ENCODE results near the gene MINDY1. TPM values are rescaled to one million over a fixed set of nuclear protein-coding genes. Genes with fewer than 3 reads are reported as not detected.

The MINDY1 gene
- total RNA-seq, 4 donors from 2014 or later: 45.5 to 63.2 (median 49.5) TPM

DNA sequence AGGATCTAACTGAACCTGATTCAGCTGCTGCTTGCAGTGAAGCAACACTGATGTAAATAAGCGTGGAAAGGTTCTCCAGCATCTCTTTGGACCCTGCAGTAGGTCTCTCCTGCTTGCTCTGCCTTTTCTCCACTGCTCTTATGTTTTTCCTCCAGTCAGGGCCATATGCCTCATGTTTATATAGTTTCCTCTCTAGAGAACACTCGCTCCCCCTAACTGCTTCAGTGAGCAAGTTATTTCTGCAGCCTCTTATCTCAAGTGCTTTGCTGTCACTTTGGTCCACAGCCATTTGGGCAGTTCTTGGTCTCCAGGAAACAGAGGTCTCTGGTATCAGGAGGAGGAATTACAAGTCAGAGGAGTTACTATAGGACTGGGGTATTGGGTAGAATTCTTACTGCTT, 6.8 kb upstream of the MINDY1 start:
- WGBS, 2 donors: 25 to 48% methylated on average over 2 of the region's 2 CpGs
- peak overlapping the region; percentile 49 to 91 (median 74) for H3K27ac ChIP-seq
- no peak for DNase-seq (ENCODE audit: low spot score in 2 of 2)

DNA sequence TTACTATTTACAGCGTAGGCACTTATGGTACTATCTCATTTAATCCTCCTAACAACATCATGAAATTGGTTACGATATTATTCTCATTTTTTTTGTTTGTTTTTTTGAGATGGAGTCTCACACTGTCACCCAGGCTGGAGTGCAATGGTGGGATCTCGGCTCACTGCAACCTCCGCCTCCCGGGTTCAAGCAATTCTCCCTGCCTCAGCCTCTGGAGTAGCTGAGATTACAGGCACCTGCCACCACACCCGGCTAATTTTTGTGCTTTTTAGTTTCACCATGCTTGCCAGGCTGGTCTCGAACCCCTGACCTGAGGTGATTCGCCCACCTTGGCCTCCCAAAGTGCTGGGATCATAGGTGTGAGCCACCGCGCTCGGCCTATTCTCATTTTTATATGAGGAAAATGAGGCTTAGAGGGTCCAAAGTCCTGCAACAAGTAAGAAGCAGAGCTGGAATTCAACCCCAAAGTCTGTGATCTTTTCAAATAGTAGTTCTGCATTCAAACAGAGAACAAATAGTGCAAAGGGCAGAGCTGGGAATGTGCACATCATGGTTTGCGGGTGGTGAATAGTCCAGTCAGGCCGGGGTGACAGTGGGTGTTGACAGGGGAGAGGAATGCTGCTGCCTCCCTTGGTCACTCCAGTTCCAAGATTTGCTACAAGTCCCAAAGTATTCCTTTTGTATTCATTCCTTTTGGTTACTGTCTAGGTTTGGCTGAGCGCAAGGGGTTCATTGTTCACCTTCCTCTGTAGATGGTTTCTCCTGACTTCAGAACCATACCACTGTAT, 6.2 kb upstream of the MINDY1 start:
- Histone ChIP-seq H3K9me3 (no peaks in the 10 kb centered on the region), H3K4me3 (no peak overlapping the region), H3K27ac (peak overlapping the region; percentile 49 to 91 (median 74)), H3K4me1 (peaks cover 0 to 53% (median 29%) of the 10 kb centered on the region in 4 donors), H3K27me3 (no peaks in the 10 kb centered on the region), H3K36me3 (peaks cover 0 to 6% (median 0%) of the 10 kb centered on the region in 3 donors)
- WGBS, 2 donors: 69 to 71% methylated on average over 14 of the region's 14 CpGs
- TF ChIP-seq POLR2A (IDR thresholded peaks at IDR 0.05): peak in 1 of 2 donors; percentile 28
- no peak for TF ChIP-seq EP300 (IDR thresholded peaks at IDR 0.05)
- DNase-seq (ENCODE audit: low spot score in 2 of 2): no peak

More for the DNA sequence above, 6.8 kb upstream of the MINDY1 start:
- Histone ChIP-seq H3K4me1 (peaks cover 0 to 51% (median 27%) of the 10 kb centered on the region in 4 donors), H3K36me3 (peaks cover 0 to 13% (median 0%) of the 10 kb centered on the region in 3 donors), H3K9me3 (no peaks in the 10 kb centered on the region), H3K4me3 (no peak overlapping the region), H3K27me3 (no peaks in the 10 kb centered on the region)
- TF ChIP-seq POLR2A (IDR thresholded peaks at IDR 0.05): no peak
- TF ChIP-seq EP300 (IDR thresholded peaks at IDR 0.05): no peak
- TF ChIP-seq, protein P1, sequence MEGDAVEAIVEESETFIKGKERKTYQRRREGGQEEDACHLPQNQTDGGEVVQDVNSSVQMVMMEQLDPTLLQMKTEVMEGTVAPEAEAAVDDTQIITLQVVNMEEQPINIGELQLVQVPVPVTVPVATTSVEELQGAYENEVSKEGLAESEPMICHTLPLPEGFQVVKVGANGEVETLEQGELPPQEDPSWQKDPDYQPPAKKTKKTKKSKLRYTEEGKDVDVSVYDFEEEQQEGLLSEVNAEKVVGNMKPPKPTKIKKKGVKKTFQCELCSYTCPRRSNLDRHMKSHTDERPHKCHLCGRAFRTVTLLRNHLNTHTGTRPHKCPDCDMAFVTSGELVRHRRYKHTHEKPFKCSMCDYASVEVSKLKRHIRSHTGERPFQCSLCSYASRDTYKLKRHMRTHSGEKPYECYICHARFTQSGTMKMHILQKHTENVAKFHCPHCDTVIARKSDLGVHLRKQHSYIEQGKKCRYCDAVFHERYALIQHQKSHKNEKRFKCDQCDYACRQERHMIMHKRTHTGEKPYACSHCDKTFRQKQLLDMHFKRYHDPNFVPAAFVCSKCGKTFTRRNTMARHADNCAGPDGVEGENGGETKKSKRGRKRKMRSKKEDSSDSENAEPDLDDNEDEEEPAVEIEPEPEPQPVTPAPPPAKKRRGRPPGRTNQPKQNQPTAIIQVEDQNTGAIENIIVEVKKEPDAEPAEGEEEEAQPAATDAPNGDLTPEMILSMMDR (IDR thresholded peaks at IDR 0.05): no peak

DNA sequence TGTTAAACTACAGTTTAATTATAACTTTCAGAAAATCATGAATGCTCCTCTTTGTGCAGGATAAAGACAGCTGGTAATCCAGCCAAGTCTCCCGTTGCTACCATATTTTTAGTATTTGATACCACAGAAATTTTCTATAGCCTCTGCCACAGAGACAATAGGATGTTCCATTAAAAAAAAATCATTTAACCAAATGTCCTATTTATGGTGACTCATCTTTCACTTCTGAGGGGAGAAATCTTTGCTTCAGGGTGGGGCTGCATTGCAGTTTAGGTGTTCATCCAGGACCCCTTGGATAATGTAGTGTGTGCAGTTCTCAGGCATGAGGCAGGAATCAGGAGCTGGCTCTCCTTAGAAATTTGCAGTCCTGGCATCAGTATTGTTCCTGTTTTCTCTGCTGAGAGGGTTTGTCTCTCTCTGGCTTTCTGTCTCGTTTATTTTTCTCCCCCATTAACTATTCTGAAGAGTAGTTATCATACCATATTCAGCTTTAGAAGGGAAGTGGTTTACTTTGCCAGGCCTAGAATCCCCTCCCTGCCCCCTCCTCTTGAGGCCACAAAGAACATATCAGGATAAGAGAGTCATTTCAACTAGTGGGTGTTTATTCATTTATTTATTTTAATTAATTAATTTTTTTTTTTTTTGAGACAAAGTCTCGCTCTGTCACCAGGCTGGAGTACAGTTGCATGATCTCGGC, 4.6 kb upstream of the MINDY1 start:
- Histone ChIP-seq H3K4me3 (no peak overlapping the region), H3K27me3 (no peaks in the 10 kb centered on the region), H3K36me3 (no peaks in the 10 kb centered on the region), H3K9me3 (no peaks in the 10 kb centered on the region), H3K27ac (peak overlapping the region in 3 of 4 donors; percentile 64 to 91 (median 83)), H3K4me1 (peaks cover 0 to 65% (median 39%) of the 10 kb centered on the region in 4 donors)
- no peak for TF ChIP-seq EP300 (IDR thresholded peaks at IDR 0.05)
- no peak for DNase-seq (ENCODE audit: low spot score in 2 of 2)
- 34 to 39% methylated on average over 4 of the region's 4 CpGs for WGBS, 2 donors

DNA sequence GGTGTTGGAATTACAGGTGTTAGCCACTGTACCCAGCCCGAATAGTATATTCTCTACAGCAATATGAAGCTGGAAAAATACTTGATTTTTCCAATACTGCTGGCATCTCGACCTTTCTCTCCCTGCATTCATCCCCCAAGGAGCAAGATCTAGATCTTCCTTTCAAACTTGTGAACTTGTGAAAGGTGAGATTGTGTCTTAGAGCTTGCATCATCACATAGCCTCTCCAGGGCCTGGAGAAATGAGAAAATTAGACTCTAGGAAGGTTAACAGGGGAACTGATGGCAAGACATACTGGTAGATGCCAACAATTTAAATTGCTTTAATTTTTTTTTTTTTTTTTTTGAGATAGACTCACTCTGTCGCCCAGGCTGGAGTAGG, 3.6 kb upstream of the MINDY1 start:
- no peaks in the 10 kb centered on the region for H3K9me3 ChIP-seq
- no peak overlapping the region for H3K4me3 ChIP-seq
- no peaks in the 10 kb centered on the region for H3K27me3 ChIP-seq
- TF ChIP-seq POLR2A (IDR thresholded peaks at IDR 0.05) (no peak), EP300 (IDR thresholded peaks at IDR 0.05) (no peak)
- TF ChIP-seq, protein P1 (IDR thresholded peaks at IDR 0.05): no peak
- peak overlapping the region in 2 of 4 donors; percentile 83 to 91 for H3K27ac ChIP-seq
- no peaks in the 10 kb centered on the region for H3K36me3 ChIP-seq
- WGBS, 2 donors: 82 to 84% methylated on average over 3 of the region's 3 CpGs
- H3K4me1 ChIP-seq: peaks cover 0 to 70% (median 40%) of the 10 kb centered on the region in 4 donors
- DNase-seq (ENCODE audit: low spot score in 2 of 2): no peak

DNA sequence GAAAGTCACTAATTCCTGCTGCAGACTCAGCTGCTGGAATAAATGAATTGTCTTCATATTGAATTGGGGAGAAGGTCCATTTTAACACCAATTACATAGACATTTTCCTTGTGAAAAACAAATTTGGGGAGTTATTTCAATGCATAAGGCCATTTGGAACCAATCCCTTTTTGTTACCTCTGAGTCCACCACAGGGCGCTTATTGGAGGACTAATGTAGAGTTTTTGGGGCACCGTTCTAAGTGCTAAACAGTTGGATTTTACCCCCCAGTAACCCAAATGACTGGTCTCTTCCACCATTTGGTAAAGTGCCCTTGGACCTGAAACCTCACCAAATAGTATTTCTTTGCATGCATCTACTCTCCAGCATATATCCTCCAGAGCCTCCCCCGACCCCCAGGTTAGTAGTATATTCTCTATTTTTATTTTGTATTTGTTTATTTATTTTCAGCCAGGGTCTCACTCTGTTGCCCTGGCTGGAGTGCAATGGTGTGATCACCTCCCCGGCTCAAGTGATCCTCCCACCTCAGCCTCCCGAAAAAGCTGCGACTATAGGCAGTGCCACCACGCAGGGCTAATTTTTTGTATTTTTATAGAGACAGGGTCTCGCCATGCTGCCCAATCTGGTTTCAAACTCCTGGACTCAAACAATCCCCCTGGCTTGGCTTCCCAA, 3.1 kb upstream of the MINDY1 start:
- H3K4me1 ChIP-seq: peaks cover 0 to 75% (median 43%) of the 10 kb centered on the region in 4 donors
- 96% methylated on average over 8 of the region's 8 CpGs for WGBS, 2 donors
- TF ChIP-seq, protein P1 (IDR thresholded peaks at IDR 0.05): no peak
- TF ChIP-seq POLR2A (IDR thresholded peaks at IDR 0.05): no peak
- no peak for TF ChIP-seq EP300 (IDR thresholded peaks at IDR 0.05)
- H3K4me3 ChIP-seq: no peak overlapping the region
- no peak for DNase-seq (ENCODE audit: low spot score in 2 of 2)
- H3K9me3 ChIP-seq: no peaks in the 10 kb centered on the region
- no peaks in the 10 kb centered on the region for H3K27me3 ChIP-seq
- H3K27ac ChIP-seq: peak overlapping the region; percentile 83 to 96 (median 91)
- no peaks in the 10 kb centered on the region for H3K36me3 ChIP-seq

Measured in tibial nerve (tissue), 4 donors.